Measurements from ENCODE around the gene CYP27B1.
A peak's percentile ranks its signal among the peaks of the same experiment; 100 is the strongest.

CYP27B1 gene

DNA sequence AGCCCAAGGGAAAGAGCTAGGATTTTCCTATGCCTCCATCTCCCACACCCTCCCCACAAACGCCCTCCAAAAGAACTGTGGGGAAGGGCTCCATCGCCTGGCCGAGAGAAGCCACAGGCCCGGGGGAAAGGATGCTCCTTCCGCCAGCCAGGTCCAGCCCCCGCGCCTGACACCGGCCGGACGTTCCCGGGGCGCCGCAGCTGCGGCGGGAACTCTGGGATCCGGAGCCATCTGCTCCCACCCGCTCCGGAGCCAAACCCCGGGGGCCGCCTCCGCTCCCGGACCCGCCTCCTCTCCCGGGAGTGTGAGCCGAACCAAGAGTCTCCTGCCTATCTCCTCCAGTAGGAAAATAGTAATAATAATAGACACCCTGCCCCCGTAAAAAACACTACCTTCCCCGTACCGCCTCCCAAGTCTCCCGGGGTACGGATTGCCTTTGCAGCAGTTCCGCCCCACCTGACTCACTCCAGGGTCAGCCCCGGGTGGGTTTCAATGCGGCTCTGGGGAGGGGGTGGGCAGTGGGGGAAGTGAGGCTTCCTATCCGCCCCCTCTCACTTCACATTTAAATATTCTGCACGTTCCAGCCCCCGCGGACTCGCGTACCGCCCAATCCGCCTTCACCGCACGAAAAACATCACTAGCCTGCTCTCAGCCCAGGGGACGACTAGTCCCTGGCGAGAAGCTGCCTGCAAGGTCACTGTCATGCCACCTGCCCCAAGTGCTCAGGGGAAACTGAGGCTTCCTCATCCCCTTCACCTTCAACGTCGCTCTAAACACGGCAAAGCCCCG lies 30.7 kb downstream of the CYP27B1 start:
- no peak for DNase-seq (ENCODE audit: low spot score)

DNA sequence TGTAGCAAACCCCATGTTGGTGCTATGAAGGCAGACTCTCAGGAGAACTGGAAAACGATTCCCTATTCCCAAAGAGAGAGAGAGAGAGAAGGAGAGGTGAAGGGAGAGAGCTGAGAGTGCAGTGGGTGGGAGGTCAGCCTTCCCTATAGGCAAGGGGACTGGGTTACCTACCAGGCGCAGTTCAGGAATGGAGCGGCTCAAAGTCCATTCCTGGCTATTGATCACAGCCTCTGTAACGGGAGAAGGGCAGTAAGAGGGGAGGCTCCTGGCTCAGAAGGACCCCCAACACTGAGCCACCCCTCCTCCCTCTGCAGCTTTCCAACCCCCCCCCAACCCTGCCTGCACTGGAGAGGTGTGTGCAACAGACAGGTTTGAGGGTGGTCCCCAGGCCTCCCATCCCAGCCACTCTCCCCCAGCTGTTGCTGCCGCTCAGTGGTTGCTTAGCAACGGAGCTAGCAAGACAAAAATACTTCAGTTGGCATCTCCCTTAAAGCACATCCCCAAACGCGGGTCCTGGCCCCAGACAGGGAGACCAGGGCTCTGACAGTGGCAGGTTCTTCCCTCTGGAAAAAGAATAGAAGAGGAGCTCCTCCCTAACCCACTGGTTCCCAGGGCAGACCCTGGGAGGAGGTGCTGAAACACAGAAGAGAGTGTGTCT lies 31.6 kb downstream of the CYP27B1 start:
- no peak for DNase-seq (ENCODE audit: low spot score)

DNA sequence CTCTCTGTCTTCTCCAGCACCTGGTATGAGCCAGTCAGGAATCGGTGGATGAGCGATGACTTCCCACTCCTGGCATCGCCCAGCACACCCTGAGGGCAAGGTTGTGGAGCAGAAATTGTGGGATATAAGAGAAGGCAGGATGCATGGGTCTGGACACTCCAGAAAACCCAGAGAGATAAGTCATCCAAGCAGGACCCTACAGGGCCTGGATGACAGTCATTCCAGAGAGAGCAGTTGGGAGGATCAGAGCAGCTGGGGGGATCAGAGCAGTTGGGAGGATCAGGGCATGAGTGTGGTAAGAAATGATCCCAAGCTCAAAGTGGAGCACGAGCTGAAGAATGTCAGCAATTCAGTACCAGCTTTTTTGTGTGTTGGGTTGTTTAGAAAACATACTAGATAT lies 32.3 kb downstream of the CYP27B1 start:
- no peak for DNase-seq (ENCODE audit: low spot score)

DNA sequence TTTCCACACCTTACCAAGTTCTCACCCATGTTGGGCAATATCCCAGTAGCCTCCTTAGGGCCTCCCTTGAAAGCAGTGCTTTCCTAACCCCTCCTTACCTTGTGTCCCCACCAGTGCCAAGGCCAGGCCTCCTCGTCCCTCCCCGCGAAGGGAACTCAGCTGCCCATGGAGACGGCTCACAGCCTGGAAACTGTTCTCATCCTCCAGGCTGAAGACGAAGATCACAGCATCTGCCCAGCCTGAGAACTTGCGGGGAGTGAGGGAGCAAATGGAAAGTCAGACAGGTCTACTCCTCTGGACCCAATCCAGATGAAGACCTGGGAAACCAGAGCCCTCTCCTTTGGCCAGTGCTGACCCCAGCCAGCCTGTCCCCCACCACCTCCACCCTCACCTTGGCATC lies 33.0 kb downstream of the CYP27B1 start:
- DNase-seq (ENCODE audit: low spot score) = no peak

DNA sequence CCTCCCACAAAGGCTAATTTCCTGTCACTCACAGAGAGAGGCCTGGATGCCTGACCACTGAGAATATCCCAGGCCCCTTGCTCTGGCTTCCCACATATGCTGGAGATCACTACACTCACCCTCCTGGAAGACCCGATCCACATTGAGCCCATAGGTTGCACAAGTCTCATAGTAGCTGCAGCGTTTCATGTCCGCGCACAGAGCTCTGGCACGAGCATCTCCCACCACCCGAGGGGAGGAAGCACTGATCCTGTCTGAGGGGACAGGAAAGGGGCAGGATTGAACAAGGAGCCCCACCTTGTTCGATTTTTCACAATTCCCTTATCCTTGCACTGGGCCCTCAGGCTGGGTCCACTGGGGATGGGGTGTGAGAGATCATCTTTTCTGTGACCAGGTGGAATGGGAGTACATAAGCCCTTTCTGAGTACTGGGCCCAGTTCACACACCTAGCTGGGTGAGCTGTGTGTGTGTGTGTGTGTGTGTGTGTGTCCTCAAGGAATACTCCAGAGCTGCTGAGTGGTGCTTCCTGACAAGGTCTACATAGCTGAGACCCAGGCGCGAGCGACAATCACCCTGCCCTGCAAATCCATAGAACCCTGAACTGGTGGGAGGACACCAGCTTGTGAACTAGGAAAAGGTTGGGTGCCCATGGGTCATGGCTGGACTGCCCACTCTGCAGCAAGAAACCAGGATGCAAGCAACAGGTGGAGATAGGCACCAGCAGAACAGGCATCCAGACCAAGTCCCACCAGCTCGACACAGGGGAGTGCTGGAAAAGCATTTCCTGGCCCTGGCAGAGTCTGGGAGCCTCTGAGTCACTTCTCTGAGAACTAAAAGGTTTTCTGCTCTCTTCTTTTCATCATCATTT lies 33.9 kb downstream of the CYP27B1 start:
- DNase-seq (ENCODE audit: low spot score) = no peak

DNA sequence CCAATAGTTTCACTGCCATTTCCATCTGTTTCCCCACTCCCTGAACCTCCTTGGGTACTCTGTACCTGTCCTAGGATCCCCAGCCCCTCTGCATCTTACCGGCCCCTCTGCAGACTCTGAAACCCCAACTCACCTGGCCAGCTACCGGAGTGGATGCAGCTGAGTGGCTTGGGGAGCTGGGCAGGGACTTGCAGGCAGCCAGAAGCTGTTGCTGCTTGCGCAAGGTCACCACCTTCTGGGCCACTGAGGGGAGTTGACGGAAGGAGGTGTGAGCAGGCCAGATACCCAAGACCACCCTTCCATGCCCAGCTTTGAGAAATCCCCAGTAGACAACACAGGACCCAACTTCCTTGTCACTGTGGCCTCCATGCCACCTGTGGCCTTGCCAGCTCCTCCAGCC lies 34.6 kb downstream of the CYP27B1 start:
- DNase-seq (ENCODE audit: low spot score) = no peak

DNA sequence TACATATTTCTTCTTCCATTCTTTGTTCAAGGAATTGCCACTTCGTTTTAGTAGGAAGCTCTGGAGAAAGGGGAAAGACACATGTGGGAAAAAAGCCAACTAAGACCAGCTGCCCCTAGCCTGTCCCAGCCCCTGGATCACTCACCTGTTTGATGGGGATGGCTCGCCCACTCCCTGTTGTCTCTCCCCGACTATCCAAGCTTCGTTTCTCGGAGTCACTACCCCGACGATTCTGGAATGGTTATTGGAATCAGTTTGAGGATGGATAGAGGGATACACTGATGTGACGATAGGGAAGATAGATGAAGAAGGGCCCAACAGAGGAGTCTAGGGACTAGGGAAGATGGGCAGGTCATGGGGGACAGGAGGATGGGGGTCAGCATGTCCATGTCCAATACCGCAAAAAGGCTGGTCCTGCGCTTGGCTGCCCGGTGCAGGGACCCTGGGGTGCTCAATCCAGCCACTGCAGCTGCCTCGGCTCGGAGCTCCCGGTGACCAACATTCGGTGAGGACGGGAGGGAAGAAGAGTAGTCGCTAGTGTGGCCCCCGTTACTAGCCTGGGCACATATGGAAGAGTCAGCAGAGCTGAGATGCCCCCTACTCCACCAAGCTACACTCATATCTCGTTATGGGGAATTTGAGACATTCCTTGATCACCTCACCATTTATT lies 35.3 kb downstream of the CYP27B1 start:
- no peak for DNase-seq (ENCODE audit: low spot score)

DNA sequence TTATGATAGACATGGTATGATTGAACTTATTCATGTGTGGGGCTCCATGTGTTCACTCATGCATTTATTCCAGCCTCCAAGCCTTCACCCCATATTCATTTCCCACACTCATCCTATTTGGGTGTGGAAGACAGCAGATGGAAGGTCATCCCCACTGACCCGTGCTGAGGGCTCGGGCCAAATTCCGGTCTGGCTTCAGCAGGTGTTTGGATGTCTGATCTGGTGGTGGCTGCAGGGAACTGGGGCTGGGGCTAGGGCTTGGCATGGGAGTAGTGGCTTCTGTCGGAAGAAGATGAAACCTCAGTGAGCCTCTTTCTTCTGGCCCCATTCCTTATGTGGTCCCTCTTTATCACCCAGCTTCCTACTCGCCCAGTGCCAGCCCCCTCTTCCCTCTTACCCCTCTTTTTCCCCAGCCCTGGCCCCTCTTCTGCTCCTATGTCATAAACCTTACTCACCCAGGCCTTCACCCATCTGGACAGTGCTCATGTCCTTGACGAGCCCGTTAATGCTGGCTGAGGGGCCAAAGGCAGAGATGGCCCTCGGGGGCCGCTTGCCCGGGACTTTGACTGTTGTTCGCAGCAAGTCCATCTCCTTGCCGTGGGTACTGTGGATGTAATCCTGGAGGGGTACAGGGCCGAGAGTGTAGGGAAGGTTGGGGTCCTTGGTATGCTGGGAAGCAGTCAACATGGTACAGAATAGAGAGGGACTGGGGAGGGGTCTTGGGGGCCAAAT lies 36.4 kb downstream of the CYP27B1 start:
- no peak for DNase-seq (ENCODE audit: low spot score)

DNA sequence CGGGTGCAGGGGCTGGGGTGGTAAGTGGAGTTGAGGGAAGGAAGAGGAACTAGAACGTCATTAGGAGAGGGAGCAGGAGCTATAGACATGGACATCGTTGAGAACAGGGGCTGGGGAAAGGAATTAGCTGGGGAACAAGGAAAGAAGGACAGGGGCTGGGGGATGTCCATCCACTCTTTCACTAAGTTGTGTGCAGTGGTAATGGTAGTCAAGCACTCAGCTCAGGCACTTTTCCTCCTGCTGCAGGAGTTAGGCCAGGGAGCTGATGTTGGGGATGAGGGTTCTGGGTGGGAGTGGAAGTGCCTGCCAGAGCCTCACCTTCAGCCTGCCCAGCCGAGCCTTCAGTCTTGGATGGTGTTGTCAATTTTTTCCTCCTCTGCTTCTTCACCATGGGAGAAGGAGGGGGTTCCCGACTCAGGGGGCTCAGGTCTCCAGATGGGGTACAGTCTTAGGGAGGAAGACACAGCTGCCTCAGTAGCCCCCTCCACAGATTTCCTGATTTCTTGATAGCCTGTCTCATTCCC lies 37.5 kb downstream of the CYP27B1 start:
- no peak for DNase-seq (ENCODE audit: low spot score)

DNA sequence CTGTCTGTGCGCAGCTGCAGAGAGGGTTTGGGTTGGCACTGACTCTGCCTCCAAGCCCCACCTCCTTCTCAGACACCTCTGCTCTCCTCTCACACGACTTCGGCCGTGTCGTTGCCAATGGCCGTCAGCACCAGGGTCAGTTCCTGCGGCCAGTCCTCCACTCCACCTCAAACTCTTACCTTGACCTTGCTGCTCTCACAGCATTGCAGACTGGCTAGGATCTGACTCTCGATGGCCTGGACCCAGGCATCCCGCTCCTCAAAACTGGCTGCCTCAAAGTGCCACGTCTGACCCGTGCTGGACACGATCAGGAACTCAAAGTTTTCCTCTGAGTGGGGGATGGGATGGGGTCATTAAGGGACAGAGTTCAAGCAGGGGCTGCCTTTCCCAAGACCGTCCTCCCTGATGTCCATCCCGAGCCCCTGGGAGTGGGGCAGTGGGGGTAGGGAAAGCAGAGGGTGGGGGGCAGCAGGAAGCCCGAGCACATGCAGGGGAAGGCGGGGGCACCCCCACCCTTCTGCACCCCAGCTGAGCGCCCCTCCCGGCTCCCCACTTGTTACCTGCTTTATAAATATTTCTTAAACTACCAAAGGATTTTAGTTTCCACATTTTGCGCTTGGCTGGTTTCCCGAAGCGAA lies 39.0 kb downstream of the CYP27B1 start:
- no peak for DNase-seq (ENCODE audit: low spot score)

DNA sequence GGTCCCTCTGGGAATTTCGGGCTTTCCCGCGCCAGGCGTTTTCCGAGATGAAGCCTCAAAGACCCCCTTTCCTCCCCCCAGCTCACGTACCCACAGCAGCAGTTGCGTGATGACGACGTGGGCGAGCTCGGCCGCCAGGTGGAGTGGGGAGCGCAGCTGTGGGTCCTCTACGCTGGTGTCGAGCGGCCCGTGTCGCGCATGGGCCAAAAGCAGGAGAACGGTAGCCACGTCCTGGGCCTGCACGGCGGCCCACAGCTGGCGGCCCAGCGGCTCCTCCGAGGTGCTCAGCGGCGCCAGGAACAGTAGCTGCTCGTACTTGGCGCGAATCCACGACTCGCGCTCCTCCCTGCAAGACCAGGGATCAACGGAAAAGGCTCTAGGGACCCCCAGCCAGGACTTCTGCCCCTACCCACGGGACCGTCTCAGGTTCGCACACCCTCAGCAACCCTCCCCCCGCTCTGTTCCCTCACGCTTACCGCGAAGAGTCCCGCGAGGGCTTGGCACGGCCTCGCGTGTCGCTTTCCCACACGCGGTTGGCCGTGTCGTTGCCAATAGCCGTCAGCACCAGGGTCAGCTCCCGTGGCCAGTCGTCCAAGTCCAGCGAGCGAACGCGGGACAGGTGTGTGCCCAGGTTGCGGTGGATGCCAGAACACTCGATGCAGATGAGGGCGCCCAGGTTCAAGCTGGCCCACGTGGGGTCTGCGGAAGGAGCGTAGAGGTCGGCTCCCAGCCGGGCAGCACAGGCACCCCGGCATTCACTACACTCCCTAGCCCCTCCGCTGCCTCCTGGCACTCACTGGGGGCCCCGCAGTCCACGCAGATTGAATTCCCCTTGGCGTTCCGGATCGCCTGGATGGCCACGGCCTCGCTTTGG lies 39.8 kb downstream of the CYP27B1 start:
- no peak for DNase-seq (ENCODE audit: low spot score)

DNA sequence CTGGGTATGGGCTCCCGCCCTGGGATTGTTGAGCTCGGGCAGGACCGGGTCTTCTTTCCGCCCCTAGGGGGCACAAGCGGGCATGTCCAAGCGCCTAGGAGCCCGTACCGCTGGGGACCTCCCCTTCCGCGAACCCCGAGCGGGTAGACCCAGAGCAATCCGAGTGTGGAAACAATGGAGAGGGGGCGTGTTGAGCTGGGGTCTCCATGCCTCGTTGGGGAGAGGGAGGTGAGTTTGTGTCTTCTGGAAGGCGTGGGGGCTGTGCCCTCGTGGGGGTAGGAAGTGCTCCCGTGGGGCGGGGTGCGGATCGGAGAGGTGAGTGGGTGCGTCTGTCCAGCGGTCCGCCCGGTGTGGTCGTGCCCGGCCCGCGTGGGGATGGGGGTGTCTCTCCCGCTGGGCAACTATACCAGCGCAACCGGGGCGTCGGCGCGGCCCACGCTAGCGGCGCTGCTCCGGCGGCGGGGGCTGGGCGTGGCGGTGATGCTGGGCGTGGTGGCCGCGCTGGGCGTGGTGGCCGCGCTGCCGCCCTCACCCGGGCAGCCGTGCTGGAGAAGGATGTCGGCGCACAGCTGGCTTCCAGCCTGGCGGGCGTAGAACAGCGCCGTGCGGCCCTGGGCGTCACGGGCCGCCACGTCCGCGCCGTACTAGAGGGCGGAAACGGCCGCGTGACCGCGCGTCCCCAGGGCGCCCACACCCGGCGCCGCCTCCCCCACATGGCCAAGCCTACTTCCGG lies 40.6 kb downstream of the CYP27B1 start:
- peak; percentile 96 for DNase-seq (ENCODE audit: low spot score)

DNA sequence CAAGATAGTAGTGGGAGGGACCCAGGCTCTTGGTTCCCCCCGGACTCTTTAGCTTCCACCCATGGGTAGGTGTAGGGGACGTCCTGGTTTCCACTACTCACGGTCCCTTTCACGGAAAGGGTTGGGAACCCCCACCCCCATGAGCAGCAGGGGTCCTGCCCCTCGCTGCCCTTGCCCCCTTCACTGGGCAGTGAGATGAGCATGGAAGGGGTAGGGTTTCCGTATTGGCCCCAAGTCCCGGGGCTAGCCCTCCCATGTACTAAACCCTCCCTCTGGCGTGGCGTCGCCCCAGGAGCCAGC lies 41.1 kb downstream of the CYP27B1 start:
- no peak for DNase-seq (ENCODE audit: low spot score)

DNA sequence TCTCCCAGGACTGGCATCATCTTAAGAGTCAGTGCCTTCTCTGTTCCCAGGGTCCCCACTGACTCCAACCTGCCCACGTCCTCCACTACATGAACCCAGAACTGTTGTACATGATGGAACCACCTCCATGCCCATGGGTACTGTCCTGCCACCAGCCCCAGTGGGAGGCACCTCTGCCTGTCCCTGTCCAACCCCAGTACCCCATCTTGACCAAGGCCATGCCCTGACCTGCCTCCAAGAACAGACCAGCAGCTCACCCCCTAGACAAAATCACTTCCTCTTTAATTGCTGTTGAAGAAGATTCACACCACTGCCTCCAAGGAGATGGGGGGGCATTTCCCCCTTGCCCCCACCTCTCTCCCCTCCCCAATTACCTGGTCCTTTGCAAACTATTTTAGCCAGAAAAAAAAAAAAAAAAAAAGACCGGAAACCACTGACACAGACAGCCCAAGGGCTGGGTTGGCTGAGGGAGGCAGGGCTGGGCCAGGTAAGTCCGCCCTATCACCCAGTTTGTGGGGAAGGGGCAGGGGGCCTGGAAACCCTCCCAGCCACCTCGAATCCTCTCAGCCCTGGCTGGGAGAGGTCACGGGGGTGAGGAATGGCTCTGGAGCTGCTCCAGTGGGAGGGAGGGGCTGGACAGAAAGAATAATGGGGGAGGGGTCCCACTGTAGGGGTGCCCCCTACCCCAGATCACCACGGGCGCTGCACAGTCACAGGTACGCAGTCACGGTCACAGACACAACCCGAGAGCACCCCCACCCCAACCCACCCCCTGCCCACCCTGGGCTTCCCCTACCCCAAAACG lies 41.7 kb downstream of the CYP27B1 start:
- DNase-seq (ENCODE audit: low spot score) = no peak

DNA sequence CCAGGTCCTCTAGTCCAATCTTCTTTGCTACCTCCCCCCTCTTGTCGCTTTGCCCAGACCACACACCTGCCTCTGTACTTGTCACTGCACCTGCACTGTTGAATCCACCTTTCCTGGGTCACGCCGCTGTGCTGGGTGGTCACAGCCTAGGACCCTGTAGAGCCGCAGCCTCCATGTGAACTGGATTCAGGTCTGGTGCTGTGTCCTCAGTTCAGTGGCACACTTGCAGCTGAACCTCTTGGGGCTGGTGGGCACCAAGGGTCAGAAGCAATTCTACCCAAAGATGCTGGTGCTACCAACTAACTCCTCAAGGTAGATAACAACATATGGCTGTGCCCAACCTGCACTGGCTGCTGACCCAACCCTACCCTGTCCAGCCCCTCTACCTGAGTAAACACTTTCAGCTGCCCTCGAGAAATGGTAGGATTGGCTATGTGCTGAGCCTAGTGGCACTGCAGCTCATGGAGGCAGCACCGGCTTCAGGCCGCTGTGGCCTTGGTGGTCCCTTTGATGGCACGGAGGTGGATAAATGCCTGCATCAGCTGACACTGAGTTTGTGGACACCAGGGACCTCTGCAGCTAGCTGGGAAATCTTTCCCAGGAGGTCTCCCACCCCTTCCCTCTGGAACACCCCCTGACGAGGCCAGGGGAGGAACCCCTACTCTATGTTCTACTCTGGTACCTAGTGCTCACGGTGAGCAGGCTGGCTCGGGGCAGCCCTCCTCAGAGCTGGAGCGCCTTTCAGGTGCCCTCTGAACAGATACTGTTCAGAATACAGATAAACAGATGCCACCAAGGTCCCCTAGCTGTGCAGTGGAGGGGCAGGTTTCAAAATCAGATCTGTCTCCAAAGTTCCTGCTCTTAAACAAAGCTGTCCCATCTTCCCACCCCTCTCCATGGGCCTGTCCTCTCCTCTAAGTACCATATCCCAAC lies 42.6 kb downstream of the CYP27B1 start:
- no peak for DNase-seq (ENCODE audit: low spot score)

DNA sequence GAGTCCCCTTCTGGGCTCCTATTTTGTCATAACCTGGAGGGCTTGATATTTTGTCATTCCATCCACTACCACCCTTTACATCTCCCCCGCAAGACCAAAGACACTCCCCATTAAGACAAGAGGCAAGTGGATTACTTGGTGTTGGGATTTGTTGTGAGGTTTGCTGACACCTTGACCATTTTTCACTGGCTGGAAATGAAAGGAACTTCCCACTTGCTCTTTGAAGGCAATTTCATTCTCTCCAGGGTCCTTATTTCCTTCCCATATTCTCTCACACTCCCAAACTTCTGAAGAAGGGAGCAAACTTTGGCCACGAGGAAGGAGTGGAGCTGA lies 43.3 kb downstream of the CYP27B1 start:
- DNase-seq (ENCODE audit: low spot score) = no peak

Data from LoVo (cell line).